AG08396 (cell line): Measurements from ENCODE around the gene ADGRB3.
"Not testable (repeated sequence)": the region's sequence is repeated elsewhere in the genome, so short reads cannot be mapped to it uniquely, and the experiment has no call there.

Experiments used
- DNase-seq: peaks from one replicate; pipeline ENCODE4 v3.0.0; 2012; ENCODE audit warnings: low spot score, mixed read lengths

The ADGRB3 gene

GRCh38 chr6:69265090-69265489 is 630.0 kb downstream of the ADGRB3 start:
- DNase-seq, result no peak

- no peak for DNase-seq
These were observed 630.6 kb downstream of the ADGRB3 start for GRCh38 chr6:69265706-69266105.

GRCh38 chr6:69276204-69276603 is 641.1 kb downstream of the ADGRB3 start:
- no peak for DNase-seq

GRCh38 chr6:69279805-69280204 is 644.7 kb downstream of the ADGRB3 start:
- no peak for DNase-seq

GRCh38 chr6:69280858-69281257 is 645.8 kb downstream of the ADGRB3 start:
- no peak for DNase-seq

- no peak for DNase-seq
These were observed 649.2 kb downstream of the ADGRB3 start for GRCh38 chr6:69284176-69284730.

GRCh38 chr6:69285054-69285453 is 650.0 kb downstream of the ADGRB3 start:
- DNase-seq, result no peak

- DNase-seq, result no peak
These were observed 651.2 kb downstream of the ADGRB3 start for GRCh38 chr6:69286331-69286730.

- not testable (repeated sequence) for DNase-seq
These were observed 653.1 kb downstream of the ADGRB3 start for GRCh38 chr6:69288198-69288597.

- no peak for DNase-seq
These were observed 654.8 kb downstream of the ADGRB3 start for GRCh38 chr6:69289689-69290495.

- DNase-seq, result no peak
These were observed 658.4 kb downstream of the ADGRB3 start for GRCh38 chr6:69293471-69293870.

GRCh38 chr6:69294407-69294806 is 659.3 kb downstream of the ADGRB3 start:
- DNase-seq, result no peak

GRCh38 chr6:69294862-69295261 is 659.8 kb downstream of the ADGRB3 start:
- DNase-seq, result no peak

- no peak for DNase-seq
These were observed 668.3 kb downstream of the ADGRB3 start for GRCh38 chr6:69303382-69303781.

- DNase-seq, result no peak
These were observed 670.4 kb downstream of the ADGRB3 start for GRCh38 chr6:69305456-69305855.

GRCh38 chr6:69308584-69308983 is 673.5 kb downstream of the ADGRB3 start:
- no peak for DNase-seq

GRCh38 chr6:69311888-69312287 is 676.8 kb downstream of the ADGRB3 start:
- DNase-seq, result no peak

- DNase-seq, result no peak
These were observed 678.9 kb downstream of the ADGRB3 start for GRCh38 chr6:69314001-69314400.

GRCh38 chr6:69314531-69314930 is 679.4 kb downstream of the ADGRB3 start:
- DNase-seq, result no peak

- DNase-seq, result no peak
These were observed 696.8 kb downstream of the ADGRB3 start for GRCh38 chr6:69331886-69332285.

GRCh38 chr6:69337311-69337710 is 702.2 kb downstream of the ADGRB3 start:
- DNase-seq, result no peak

- no peak for DNase-seq
These were observed 703.5 kb downstream of the ADGRB3 start for GRCh38 chr6:69338431-69339162.

- DNase-seq, result no peak
These were observed 704.1 kb downstream of the ADGRB3 start for GRCh38 chr6:69339163-69339550.
